SIG-M5 treated with dmso at 0.1 percent for 504 hours (cell line): ENCODE measurements around the gene CREB3L2.
"Not testable (repeated sequence)": the region's sequence is repeated elsewhere in the genome, so short reads cannot be mapped to it uniquely, and the experiment has no call there.

ENCODE experiments used
- DNase-seq: peaks from one replicate; lab custom pipeline; 2025; ENCODE audit not compliant: unreplicated experiment; lab: John Stamatoyannopoulos, UW

Gene CREB3L2

DNA sequence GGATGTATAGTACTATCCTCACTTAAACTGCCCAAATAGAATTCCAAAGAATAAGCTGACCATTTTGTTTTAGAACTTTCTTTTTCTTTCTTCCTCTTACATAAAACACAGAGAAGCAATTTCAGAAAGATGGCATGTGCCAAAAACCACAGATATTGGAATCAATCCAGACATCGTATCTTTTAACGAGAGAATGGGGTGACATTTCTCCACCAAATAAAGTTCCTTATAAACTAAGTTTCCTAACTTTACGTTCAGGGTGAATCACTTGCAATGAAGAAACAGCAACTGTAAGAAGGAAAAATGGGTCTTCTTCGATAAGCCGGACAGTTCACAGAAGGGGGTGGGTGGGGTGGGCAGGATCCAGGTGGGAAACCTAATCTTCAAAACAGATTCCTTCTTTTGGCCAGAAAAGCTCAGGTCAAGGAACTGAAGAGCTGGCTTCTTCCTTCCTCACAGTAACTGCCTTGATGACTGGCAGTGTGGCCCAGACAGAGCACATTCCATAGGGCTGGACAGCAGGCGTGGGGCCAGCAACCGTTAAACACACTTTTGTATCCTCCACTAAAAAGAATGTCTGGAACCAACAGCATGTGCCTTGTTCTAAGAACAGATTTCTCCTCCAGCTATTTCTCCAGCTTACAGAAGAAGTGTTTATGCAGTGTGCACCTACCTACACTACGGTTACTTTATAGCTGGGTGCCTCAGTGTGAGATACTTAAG, 31.5 kb downstream of the CREB3L2 start:
- no peak for DNase-seq

DNA sequence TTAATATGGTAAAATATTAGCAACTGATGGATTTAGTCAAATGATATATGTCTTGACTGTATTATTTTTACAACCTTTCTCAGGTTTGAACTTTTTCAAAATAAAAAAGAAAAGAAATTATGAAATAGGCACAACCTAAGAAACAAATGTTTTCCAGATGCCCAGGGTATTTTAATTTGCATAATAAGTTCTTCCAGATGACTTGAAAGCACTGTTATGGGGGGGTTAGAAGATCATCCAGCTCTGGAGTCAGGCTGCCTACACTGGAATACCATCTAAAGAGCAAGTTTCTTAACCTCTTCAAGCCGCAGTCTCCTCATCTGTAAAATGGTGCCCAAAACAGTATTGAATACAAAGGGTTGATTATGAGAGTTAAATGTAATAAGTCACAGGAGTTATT, 32.1 kb downstream of the CREB3L2 start:
- no peak for DNase-seq

- DNase-seq = no peak
These were observed 33.0 kb downstream of the CREB3L2 start for GRCh38 chr7:137968890-137969289.

GRCh38 chr7:137968339-137968738, 33.5 kb downstream of the CREB3L2 start:
- DNase-seq = not testable (repeated sequence)

DNA sequence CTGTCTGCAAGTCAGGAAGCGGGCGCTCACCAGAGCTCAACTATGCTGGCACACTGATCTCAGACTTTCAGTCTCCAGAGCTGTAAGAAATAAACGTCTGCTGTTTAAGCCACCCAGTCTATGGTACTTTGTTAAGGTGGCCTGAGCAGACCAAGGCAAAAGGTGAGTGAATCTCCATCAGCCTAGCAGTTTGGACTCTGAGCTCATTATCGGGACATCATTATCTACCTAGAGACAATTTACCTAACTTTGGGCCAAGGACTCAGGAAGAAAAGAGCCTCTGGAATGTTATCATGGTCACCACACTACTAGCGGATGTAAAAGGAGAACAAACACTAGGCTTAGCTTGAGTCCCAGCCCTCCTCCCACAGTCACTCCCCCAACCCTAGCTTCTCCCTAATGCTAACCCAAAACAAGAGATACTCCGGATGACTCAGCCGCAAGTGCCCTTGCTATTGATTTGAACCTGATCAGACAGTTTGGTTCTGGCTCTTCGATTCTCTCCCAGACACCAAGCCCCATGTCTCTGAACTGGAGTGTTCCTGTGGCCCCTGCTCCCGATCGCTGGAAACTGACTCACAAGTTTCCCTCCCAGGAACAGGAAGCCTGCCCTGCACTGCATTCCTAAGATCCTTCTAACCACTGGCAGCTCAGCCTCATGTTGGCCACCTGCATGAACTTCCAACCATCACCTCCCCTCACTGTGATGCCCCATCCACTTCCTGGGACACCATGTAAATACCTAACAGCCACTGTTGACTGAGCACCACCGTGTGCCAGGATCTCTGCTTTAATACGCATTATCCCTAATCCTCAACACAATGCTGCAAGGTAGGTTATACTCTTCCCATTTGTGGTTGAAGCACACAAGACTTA, 34.5 kb downstream of the CREB3L2 start:
- DNase-seq = no peak

DNA sequence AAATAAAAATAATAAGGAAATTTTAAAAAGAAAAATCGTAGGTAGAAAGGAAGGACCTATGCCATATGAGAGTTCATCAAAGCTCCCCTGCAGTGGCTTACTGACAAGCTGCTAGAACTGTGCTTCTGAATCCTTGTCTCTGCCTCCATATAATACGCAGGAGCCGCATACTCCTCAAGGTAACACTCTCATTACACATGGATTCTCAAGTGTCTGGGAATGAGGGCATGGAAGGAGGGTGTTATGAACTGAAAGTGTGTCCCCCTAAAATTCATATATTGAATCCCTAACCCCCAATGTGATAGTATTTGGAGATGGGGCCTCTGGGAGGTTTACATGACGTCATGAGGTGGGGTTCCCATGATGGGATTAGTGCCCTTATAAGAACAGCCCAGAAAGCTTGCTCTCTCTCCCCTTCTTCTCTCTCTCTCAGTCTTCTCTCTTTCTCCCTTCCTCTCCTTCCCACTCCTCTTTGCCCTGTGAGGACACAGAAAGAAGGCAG, 35.2 kb downstream of the CREB3L2 start:
- DNase-seq = no peak

- DNase-seq = no peak
These were observed 35.8 kb downstream of the CREB3L2 start for GRCh38 chr7:137965942-137966640.

GRCh38 chr7:137964824-137965545, 36.9 kb downstream of the CREB3L2 start:
- DNase-seq = no peak

GRCh38 chr7:137962875-137963507, 38.9 kb downstream of the CREB3L2 start:
- DNase-seq = peak; percentile 45

- DNase-seq = no peak
These were observed 39.4 kb downstream of the CREB3L2 start for GRCh38 chr7:137962491-137962874.

- DNase-seq = peak; percentile 23
These were observed 40.4 kb downstream of the CREB3L2 start for GRCh38 chr7:137961200-137962177.

DNA sequence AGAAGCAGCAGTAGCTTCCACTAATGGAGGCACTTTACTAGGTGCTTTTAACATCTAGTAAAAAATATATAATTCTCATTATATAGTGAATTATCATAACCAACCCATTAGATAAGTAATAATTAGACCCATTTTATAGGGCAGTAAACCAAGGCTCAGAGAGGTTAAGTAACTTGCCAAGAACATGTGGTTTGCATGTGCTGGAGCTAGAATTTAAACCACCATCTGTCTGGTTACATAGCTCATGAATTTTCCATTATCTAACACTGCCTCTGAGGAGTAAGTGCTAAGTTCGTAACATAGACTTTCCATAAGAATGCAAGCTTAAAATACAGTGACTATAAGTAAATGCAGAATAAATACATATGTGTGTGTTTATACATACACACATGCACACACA, 41.9 kb downstream of the CREB3L2 start:
- no peak for DNase-seq

DNA sequence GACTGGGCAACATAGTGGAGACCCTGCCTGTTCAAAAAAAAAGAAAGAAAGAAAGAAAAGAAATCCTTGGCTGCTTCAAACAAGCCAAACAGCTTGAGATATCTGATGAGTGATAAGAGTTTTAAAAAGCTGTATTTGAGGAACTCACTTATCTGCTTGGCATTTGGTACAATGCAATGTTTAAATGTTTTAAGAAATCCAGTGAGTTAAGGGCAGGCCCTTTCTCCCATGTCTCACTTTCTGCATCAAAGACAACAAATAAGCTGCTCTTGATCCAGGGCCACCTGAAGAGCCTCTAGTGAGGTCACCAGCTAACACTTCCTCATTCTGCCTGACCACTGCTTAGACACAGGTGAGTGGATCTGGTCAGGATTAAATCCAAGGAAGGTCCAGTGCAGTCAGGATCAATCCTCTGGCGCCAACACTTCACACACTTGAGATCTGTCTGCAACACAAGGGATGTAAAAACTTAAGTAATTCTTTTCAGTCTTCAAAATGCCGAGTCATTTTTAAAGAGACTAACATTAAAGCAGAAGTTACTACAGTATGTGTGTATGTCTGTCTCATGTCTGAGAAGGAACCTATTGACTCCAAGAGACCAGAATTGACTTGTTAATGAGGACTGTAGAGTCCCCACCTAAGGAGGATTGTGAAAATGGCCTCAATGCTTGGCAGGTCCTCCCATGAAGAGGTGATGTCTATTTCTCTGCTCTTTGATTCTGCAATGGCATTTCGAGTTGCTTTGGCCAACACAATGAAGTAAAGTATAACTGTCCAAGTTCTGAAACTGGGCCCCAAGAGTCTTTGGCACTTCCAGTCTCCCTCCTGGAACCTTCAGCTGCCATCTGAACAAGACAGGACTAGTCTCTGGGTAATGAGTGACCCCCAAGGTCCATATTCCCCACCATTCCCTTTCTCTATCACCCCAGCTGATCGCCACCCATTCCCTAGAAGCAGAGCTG, 43.1 kb downstream of the CREB3L2 start:
- peak; percentile 50 for DNase-seq

DNA sequence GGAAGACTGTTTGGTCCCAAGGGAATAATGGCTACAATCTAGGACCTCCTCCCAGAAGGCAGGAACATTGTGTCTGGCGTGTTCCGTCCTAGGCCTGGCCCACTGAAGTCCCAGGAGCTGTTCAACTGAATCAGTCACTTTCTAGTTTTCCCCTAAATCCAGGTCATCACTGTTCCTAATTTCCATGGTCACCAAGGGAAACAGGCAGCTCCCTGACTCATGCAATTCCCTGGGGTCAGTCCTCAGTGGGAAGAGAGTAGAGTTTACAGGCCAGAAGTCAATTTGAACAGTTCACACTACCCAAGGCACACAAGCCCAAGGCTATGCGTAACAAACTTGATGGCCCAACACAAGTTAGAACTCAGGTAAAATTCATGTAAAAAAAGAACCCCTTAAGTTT, 44.0 kb downstream of the CREB3L2 start:
- DNase-seq = no peak

DNA sequence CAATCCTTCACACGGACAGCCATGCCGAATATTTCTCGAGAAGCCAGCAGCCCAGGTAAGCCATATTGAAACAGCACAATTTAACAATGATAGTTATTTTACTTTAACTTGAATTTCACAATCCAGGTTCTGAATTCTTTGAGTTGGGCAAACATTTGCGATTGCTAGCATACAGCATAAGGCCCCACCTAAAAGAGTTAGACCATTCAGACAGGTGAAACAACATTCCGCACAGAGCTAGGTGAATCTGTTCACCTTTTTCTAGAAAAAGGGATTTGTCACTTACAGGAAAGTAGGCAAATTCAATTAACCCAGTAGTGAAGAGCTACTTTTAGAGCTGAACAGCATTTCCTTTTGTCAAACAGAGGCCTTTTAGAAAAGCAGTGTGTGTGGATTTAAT, 45.3 kb downstream of the CREB3L2 start:
- DNase-seq = no peak

DNA sequence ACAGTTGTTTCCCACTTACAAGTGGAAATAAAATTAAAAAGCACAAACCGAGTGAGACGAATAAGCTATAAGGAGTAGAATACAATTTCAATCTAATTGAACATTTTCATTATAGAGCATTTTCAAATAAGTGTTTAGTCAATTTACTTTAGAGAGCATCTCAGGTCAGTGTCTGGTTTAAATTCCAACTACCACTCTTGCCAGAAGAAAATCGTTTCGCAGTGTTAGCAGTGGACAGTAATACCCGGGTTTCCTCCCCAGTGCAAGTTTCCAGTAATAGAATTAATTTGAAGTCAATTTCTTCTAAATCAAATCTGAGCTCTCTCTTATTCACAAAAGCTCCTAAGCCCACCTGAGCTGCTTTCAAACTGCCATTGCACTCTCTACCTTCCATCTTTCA, 45.7 kb downstream of the CREB3L2 start:
- DNase-seq = no peak

DNA sequence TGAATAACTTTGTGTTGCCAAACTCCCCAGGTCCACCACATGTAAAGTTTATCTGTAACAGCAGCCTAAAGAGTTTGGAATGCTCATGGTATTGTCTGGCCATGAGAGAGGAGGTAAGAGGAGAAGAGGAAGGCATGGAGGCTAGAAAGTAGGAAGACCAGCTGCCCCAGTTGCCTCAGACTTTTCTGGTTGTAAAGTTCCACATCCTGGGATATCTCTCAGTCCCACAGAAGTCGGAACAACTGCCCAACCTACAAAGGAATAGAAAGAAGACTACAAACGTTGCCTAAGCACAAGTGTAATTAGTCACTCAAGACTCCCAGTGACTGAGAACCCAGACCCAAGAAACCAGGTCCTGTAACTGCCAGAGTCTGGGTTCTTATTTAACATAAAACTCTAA, 47.3 kb downstream of the CREB3L2 start:
- no peak for DNase-seq
